Right hindlimb (tissue), 1 donor: Measurements from ENCODE around the gene DNM2.
"Not testable (repeated sequence)": the region's sequence is repeated elsewhere in the genome, so short reads cannot be mapped to it uniquely, and the experiment has no call there.

ENCODE experiments used
- DNase-seq: peaks from one replicate; pipeline ENCODE4 v3.0.0-alpha.2; 2018

DNM2 gene

DNA sequence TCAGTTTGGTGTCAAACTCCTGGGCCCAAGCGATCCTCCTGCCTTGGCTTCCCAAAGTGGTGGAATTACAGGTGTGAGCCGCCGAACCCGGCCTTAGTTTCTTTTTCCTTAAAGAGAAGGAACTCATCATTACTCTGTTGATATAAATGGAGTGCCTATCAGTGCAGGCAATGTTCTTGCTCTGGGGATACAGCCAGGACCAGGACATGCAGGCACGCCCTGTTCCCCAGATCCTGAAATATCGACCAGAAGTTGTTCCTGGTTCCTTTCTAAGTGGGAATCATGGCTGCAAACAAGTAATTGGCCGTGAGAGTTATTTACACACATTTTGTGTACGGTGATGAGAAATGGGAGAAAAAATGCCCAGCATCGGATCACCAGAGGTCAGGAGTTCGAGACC, 8.4 kb downstream of the DNM2 start:
- DNase-seq = no peak

DNA sequence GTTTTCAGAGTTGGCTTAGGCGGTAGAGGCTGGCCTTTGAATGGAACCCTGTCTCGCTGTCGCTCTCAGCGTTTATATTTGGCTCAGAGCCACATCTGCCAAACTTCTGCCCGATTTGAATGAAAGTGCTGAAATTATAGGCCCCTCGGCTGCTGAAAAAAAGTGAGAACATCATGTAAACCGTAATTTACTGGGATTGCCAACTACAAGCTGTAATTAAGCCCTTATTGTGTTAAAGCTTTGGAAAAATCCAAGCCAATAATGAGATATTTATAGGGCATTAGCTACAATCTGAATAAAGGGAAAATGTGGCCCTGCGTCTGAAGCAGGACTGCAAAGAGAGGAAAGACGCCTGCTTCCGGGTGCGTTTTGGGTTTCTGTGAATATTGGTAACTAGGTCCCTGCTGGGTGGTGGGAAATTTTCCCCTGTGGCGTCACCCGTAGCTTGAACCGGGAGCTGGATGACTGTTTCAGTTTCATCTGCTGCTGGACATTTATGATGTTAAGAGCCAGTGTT, 9.9 kb downstream of the DNM2 start:
- DNase-seq = no peak

DNA sequence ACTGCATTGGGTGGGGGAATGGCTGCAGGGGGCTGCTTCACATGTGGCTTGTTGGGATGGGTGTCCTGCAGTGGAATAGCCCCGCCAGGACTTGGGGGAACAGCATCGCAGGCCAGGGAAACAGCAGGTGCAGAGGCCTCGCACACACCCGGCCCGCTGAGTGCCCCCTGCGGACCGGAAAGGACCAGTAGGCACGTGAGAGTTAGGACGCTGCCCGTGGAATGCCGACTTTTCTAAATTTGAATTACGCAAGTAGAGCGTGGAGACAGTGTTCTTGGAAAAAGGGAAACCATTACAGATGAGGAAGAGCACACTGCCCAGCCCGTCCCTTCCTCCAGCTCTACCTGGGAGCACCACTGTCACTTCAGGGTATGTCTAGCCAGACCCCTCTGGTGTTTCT, 11.5 kb downstream of the DNM2 start:
- no peak for DNase-seq

DNA sequence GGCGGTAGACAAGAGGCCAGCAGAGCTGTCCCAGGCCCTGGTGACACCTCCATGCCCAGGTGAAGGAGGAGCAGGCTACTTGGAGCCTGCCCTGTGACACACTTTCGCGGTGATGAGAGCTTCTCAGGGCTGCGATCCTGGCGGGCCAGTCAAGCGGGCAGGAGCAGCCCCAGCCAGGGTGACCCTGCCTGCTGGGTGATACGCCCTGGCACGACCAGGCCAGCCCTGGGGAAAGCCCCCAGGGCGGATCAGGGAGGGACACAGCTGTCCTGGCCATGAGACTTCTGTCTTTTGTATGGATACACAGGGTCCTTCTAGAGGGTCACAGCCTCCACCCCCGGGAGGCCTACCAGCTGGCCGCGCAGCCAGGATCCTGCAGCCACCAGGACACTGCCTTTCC, 13.1 kb downstream of the DNM2 start:
- DNase-seq = no peak

DNA sequence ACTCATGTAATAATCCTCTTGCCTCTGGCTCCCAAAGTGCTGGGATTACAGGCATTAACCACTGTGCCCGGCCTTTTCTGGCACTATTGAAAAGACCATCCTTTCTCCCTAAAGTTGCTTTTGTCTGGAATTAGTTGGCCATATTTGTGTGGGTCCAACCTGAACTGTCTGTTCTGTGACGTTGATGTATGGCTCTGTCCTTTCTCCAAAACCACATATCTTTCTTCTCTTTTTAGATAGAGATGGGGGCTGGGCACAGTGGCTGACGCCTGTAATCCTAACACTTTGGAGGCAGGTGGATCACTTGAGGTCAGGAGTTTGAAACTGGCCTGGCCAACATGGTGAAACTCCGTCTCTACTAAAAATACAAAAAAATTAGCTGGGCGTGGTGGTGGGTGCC, 17.9 kb downstream of the DNM2 start:
- DNase-seq = no peak

DNA sequence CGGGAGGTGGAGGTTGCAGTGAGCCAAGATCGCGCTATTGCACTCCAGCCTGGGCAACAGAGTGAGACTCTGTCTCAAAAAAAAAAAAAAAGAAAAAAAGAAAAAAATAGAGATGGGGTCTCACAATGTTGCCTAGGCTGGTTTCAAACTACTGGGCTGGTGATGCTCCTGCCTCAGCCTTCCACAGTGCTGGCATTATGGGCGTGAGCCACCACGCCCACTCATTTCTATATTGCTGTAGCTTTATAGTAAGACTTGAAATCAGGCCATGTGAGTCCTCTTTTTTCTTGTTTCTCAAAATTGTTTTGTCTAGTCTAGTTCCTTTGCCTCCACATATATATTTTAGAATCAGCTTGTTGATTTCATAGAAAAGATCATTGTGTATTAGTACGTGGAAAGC, 18.3 kb downstream of the DNM2 start:
- no peak for DNase-seq

DNA sequence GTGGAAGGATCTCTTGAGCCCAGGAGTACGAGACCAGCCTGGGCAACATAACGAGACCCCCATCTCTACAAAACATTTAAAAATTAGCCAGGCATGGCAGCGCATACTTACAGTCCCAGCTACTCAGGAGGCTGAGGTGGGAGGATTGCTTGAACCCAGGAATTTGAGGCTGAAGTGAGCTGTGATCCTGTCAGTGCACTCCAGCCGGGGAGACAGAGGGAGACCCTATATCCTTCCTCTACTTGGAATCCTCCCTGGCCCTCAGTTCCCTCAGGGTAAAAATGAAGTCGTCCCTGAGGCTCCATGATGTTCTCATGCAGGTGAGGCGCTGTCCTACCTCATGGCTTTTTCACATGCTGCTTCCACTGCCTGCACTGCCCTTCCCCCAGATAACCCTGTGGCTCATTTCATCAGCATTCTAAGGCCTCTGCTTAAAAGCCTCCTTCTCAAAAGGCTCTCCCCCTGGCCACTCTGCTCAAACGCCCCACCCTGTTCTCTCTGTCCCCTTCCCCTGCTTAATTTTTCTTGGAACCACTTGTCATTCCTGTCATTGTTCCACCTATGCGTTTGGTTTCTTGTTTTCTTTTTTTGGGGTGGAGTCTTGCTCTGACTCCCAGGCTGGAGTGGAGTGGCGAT, 19.2 kb downstream of the DNM2 start:
- DNase-seq = no peak

DNA sequence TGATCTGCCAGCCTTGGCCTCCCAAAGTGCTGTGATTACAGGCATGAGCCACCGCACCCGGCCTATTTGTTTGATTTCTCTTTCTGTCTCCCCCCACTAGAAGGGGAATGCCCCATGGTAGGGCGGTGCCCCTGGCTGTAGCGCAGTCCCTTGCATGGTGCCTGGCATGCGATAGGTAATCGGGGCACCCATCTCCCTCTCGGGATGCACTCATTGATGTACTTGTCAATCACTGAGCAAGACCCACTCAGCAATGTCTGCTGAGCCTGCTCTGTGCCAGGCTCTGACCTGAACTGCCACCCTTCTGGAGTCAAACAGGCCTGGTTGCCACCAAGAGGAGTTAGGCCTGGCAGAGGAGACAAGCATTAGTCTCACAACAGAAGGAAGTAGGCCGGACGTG, 19.8 kb downstream of the DNM2 start:
- no peak for DNase-seq

DNA sequence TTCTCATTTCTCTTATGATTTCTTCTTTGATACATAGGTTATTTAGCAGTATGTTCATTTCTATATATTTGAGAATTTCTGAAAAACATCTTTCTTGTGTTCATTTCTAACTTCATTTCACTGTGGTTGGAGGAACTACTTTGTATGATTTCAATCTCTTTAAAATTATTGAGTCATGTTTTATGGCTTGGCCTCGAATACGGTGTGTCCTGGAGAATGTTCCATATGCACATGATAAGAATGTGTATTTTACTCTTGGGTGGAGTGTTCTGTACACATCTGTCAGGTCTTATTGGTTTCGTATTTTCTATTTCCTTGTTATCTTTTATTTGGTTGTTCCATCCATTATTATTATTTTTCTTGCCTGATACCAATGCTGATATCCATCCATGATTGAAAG, 22.9 kb downstream of the DNM2 start:
- no peak for DNase-seq

DNA sequence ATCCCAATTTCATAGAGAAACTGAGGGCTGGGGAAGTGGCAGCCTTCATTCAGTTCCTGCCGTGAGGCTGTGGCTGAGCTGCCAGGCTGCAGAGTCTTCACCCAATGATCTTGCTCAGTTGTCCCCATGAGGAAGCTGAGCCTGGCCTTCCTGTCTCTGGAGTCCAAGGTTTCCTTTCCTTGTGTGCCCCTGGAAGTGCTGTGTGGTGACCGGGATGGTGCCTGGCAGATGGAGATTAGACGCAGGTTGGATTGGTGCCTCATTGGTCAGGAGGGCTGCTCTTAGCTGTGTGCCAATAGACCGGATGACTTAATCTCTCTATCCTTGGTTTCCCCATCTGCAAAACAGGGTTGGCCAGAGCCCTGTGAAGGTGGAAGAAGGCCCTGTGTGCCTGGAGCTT, 24.6 kb downstream of the DNM2 start:
- DNase-seq = no peak

DNA sequence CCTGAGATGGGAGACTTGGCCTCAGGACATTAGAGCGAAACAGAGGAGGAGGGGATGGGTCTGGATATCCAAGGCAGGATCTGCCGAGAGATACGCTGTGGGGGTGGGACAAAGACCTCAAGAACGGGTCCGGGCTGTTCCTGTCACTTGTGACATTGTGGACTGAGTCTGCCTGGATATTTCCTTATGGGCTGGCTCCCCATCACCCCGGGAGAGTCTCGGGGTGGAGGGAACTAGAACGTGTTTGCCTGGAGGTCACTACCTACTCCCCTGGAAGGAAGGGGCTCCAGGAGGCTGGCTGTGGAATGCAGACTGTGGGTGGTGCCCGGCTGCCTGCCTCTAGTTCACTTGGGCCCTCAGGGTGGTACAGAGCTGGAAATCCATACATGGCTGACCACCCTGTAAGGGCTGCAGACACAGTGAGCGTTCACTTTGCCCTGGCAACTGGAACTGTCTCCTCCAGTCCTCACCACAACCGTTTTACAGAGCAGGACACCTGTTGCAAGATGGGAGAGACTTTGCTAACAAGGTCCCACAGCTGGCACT, 26.4 kb downstream of the DNM2 start:
- no peak for DNase-seq

DNA sequence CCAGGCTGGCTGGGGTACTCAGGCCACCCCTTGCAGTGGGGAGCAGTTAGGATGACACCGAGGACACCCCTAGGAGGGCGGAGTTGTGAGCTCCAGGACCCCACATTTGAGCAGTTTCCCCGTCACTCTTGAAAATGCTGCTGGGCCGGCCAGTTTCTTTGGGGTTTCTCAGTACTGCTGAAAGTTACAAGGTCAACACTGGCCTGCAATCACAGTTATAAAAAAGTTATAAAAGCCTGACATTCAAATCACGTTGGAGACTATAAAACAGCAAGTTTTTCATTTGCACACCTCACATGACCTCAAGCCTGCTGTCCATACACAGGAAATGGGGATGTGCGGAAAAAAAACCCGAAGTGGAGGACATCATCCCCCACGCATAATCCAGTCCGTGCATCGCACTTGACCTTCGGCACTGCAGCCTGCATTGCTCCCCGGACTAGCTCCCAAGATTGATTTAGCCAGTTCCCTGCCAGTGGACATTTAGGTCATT, 27.0 kb downstream of the DNM2 start:
- no peak for DNase-seq

DNA sequence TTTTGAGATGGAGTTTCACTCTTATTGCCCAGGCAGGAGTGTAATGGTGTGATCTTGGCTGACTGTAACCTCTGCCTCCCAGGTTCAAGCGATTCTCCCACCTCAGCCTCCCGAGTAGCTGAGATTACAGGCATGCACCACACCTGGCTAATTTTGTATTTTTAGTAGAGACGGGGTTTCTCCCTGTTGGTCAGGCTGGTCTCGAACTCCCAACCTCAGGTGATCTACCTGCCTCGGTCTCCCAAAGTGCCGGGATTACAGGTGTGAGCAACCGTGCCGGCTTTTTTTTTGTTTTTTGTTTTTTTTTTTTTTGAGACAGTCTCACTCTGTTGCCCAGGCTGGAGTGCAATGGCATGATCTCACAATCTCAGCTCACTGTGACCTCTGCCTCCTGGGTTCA, 28.6 kb downstream of the DNM2 start:
- DNase-seq = not testable (repeated sequence)

DNA sequence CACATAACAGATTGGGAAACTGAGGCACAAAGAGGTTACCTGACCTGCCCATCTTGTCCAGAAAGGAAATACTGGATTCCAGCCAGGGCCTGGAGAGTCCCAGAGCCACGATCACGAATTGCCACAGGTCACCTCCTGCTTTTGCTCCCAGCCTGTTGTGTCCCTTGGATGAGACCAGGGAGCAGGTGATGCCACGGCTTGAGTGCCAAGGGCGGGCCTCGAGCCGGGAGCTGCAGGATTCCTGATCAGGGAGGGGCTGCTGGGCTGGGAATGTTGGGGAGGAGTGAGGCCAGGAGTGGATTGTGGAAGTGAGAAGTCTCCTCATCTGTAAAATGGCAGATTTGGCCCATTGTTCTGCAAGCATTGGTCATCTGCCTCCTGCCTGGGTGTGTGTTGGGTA, 29.4 kb downstream of the DNM2 start:
- DNase-seq = no peak

DNA sequence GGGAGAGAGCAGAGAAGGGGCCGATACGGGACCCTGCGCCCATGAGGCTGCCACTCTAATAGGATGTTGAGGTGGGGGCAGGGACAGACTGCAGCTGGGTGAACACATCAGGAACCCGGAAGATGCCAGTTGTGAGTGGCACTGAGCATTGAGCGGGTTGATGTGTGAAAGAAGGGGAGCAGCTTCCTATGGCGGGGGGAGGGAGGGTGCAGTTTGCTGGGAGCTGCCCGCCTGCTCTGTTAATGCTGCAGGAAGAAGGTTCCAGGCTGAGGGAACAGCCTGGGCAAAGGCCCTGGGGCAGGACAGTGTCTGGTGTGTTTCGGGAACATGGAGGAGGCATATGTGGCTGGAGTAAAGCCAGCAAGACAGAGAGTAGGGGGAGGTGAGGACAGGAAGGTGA, 29.8 kb downstream of the DNM2 start:
- no peak for DNase-seq

DNA sequence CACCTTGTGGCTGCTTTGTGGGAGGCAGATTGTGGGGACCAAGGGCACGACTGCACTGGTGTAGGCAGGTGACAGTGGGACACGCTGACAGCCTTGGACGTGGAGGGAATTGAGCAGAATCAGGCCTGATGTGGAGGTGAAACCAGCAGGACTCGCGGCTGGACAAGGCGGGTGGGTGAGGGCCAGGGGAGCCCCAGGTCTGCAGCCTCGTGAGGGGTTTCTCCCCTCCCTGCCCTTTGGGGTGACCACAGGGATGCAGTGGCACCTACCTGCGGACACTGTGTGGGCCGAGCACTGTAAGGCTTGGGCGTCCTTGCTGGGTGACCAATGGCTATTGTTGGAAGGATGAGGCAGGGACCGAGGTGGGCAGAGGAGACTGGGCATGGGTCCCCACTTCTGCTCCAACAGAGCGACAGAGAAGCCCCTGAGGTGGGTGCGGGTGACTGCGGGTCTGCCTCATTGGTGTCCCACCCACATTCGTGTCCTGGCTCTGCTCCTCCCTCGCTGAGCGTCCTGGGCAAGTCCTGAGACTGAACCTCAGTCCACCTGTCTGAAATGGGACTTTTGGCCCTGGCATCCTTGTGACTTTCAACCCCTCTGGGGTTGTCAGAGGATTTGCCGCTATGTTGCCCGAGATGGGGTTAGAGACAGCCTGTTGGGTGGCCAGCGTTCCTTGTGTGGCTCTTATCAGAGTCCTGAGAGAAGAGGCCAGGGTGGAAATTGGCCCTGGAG, 30.5 kb downstream of the DNM2 start:
- DNase-seq = no peak

DNA sequence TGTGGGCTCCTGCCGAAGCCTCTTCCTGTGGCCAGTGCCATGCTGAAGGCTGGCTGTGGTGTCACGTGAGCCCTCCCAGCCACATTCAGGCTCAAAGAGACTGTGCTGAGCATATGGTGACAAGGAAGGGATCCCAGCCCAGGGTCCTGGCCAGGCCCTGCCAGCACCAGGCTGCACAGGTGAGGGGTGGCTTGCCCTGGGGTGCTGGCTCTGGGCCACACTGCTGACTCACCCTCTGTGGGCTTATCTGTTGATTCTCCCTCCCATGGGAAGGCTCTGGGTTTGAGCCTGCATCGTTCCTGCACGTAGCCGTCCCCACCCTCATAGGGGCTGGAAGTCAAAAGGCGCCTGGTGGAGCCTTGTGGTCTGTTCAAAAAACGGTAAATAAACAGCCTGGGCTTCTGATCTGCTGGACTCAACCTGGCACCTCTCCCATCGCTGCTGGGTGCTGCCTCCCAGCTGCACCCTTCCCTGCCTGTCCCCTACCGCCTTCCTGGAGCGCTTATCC, 31.1 kb downstream of the DNM2 start:
- DNase-seq = no peak

DNA sequence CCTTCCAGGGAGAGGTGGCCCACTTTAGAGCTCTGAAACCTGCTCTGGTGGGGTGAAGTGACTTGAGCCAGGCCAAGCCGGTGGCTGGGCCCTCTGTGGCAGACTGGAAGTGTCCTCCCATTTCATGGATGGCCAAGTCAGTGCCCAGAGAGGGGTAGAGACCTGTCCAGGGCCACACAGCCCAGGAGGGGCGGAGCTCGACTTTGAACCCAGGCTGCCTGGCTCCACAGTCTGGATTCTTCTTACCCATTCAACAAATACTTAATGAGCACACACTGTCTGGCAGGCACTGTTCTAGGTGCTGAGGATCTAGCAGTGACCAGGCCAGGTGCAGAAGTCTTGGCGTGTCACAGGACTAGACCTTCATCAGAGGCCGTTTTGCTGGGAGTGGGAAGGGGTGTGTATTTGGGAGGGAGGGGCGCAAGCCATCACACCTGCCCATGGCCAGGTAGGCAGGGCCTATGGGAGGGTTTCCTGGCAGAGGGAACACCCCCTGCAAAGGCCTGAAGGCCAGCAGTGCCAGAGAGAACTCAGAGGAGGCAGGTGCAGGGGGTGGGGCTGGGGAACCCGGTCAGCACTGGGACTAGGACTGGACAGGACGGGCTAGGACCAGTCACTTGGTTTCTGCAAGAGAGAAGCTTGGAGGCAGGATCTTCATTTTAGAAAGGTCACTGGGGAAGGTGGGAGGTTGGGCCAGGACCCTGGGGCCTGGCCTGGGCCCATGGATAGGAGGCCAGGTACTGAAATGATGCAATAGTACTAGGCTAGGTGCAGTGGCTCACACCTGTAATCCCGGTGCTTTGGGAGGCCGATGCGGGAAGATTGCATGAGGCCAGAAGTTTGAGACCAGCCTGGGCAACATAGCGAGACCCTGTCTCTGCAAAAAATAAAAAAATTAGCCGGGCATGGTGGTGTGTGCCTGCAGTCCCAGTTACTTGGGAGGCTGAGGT, 31.8 kb downstream of the DNM2 start:
- no peak for DNase-seq

DNA sequence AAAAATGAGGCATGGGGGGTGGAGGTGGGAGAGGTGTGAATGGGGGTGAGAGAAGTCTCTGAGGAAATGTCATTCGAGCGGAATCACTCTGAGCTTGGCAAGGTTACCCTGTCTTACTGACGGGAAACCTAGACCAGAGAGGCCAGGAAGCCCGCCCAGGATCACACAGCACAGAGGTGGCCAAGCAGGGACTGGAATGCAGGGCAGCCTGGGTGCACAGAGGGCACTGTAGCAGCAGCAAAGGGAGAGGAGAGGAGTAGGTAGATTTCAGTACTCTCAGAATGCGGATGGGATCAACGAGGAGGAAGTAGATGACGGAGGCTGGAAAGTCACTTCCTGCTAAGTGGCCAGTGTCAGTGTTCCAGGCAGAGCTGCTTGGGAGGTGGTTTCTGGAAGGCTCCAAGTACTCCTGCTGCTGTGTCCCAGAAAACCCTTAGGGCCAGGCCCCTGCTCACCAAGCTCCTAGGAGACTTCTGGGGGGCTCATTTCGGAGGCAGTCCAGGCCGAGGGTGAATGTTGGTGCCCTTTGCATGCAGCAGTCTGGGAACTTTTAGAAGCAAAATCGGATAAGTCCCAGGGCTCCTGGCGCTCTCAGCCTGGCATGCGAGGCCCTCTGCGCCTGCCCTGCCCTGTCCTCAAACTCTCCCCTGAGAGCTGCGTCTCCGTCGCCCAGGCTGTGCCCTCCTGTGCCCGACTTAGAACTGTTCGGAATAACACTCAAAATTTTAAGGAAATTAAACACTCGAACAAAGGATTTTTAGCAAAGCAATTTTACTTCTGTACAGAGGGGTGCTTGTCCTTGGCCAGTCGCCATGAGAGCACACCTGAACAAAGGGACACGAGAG, 33.5 kb downstream of the DNM2 start:
- no peak for DNase-seq

DNA sequence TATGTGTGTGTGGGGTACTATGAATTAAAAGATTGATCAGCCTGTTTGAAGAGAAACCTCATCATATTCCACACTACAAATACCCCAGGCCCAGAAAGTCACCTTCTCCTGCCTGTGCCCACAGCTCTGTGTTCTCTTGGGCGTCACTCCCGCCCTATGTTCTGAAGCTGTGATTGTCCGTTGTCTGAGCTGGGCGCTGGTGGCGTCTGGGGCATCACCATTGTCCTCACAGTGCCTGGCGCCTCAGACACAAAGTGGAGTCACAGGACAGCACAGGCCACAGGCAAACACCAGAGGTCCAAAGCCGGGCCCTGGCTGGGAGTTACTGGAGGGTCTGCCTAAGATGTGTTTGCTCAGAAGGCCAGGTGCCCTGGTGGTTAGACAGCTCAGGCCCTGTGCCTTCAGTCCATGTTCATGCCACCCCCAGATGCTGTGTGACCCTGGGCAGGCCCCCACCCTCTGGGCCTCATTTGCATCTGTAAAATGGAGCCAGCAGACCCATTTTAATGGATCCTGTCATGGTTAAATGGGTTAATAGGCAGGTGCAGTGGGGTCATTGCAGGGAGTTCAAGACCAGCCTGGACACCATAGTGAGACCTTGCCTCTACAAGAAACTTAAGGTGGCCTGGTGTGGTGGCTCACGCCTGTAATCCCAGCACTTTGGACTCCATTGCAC, 34.5 kb downstream of the DNM2 start:
- DNase-seq = no peak
